Osteocyte (in vitro differentiated cells): ENCODE data around the gene FAIM. TPM values are rescaled to one million over a fixed set of nuclear protein-coding genes. Genes with fewer than 3 reads are reported as not detected.
"Not testable (repeated sequence)": the region's sequence is repeated elsewhere in the genome, so short reads cannot be mapped to it uniquely, and the experiment has no call there.

ENCODE experiments used
- DNase-seq: peaks from one replicate; pipeline ENCODE4 v3.0.0; 2021; ENCODE audit warnings: mixed read lengths; ENCODE audit not compliant: unreplicated experiment; ENCODE audit errors: extremely low spot score
- H3K27ac Mint-ChIP-seq: one replicate; pipeline ENCODE4 v1.8.0; 2021; ENCODE audit warnings: mild to moderate bottlenecking, mixed read lengths; ENCODE audit not compliant: unreplicated experiment
- H3K27me3 Mint-ChIP-seq: one replicate; pipeline ENCODE4 v1.8.0; 2021; ENCODE audit warnings: mixed read lengths; ENCODE audit not compliant: unreplicated experiment
- H3K36me3 Mint-ChIP-seq: one replicate; pipeline ENCODE4 v1.8.0; 2021; ENCODE audit warnings: mixed read lengths; ENCODE audit not compliant: unreplicated experiment
- H3K4me1 Mint-ChIP-seq: one replicate; pipeline ENCODE4 v1.8.0; 2021; ENCODE audit warnings: mixed read lengths; ENCODE audit not compliant: unreplicated experiment
- H3K4me3 Mint-ChIP-seq: one replicate; pipeline ENCODE4 v1.8.0; 2021; ENCODE audit warnings: mild to moderate bottlenecking, moderate library complexity, mixed read lengths; ENCODE audit not compliant: unreplicated experiment
- H3K9me3 Mint-ChIP-seq: one replicate; pipeline ENCODE4 v1.8.0; 2021; ENCODE audit warnings: mixed read lengths; ENCODE audit not compliant: unreplicated experiment
- CTCF ChIP-seq: fragments of 200-600 bp; sonication (generic); IDR thresholded peaks from 2 replicates; pipeline ENCODE4 v1.5.0; 2021; ENCODE audit warnings: antibody characterized with exemption, mild to moderate bottlenecking, moderate library complexity
- total RNA-seq: library from RNA; stranded (reverse); gene quantifications from 2 replicates; pipeline ENCODE4 v1.2.1, GENCODE V29; 2021

Gene FAIM
- total RNA-seq, 1 donor from 2014 or later, result 8.5 TPM

- peaks cover 22% of the 10 kb centered on the region for H3K4me1 Mint-ChIP-seq
- peaks cover 9% of the 10 kb centered on the region for H3K9me3 Mint-ChIP-seq
- no peak for DNase-seq
- no peaks in the 10 kb centered on the region for H3K27me3 Mint-ChIP-seq
- H3K27ac Mint-ChIP-seq, result no peak overlapping the region
- H3K36me3 Mint-ChIP-seq, result peaks cover 31% of the 10 kb centered on the region
- no peak overlapping the region for H3K4me3 Mint-ChIP-seq
- TF ChIP-seq CTCF, result no peak
These were observed 61.8 kb downstream of the FAIM start for GRCh38 chr3:138670407-138670806.

- TF ChIP-seq CTCF, result no peak
- Mint-ChIP-seq H3K4me3 (no peak overlapping the region), H3K36me3 (peaks cover 41% of the 10 kb centered on the region), H3K4me1 (peaks cover 22% of the 10 kb centered on the region), H3K27me3 (no peaks in the 10 kb centered on the region), H3K9me3 (peaks cover 16% of the 10 kb centered on the region), H3K27ac (peak overlapping the region; percentile 69)
- no peak for DNase-seq
These were observed 65.3 kb downstream of the FAIM start for GRCh38 chr3:138673641-138674530.

- no peak overlapping the region for H3K4me3 Mint-ChIP-seq
- H3K27me3 Mint-ChIP-seq, result no peaks in the 10 kb centered on the region
- DNase-seq, result no peak
- peaks cover 40% of the 10 kb centered on the region for H3K36me3 Mint-ChIP-seq
- no peak for TF ChIP-seq CTCF
- H3K4me1 Mint-ChIP-seq, result peaks cover 22% of the 10 kb centered on the region
- no peak overlapping the region for H3K27ac Mint-ChIP-seq
- peaks cover 16% of the 10 kb centered on the region for H3K9me3 Mint-ChIP-seq
These were observed 66.8 kb downstream of the FAIM start for GRCh38 chr3:138675393-138675792.

- no peak for TF ChIP-seq CTCF
- no peak overlapping the region for H3K27ac Mint-ChIP-seq
- peaks cover 16% of the 10 kb centered on the region for H3K9me3 Mint-ChIP-seq
- DNase-seq, result no peak
- no peak overlapping the region for H3K4me3 Mint-ChIP-seq
- peaks cover 35% of the 10 kb centered on the region for H3K36me3 Mint-ChIP-seq
- H3K4me1 Mint-ChIP-seq, result peaks cover 17% of the 10 kb centered on the region
- no peaks in the 10 kb centered on the region for H3K27me3 Mint-ChIP-seq
These were observed 69.5 kb downstream of the FAIM start for GRCh38 chr3:138678086-138678485.

GRCh38 chr3:138678874-138679392, 70.4 kb downstream of the FAIM start:
- Mint-ChIP-seq H3K4me1 (peaks cover 8% of the 10 kb centered on the region), H3K27ac (no peak overlapping the region), H3K36me3 (peaks cover 30% of the 10 kb centered on the region), H3K27me3 (no peaks in the 10 kb centered on the region), H3K4me3 (no peak overlapping the region), H3K9me3 (peaks cover 16% of the 10 kb centered on the region)
- TF ChIP-seq CTCF, result no peak
- no peak for DNase-seq

GRCh38 chr3:138680974-138681373, 72.4 kb downstream of the FAIM start:
- DNase-seq, H3K27ac Mint-ChIP-seq, H3K27me3 Mint-ChIP-seq, H3K4me3 Mint-ChIP-seq, H3K9me3 Mint-ChIP-seq, H3K4me1 Mint-ChIP-seq: not testable (repeated sequence)
- peaks cover 13% of the 10 kb centered on the region for H3K36me3 Mint-ChIP-seq
